ENCODE results near the gene CBLIF.
"Not testable (repeated sequence)": the region's sequence is repeated elsewhere in the genome, so short reads cannot be mapped to it uniquely, and the experiment has no call there.

Gene CBLIF

DNA sequence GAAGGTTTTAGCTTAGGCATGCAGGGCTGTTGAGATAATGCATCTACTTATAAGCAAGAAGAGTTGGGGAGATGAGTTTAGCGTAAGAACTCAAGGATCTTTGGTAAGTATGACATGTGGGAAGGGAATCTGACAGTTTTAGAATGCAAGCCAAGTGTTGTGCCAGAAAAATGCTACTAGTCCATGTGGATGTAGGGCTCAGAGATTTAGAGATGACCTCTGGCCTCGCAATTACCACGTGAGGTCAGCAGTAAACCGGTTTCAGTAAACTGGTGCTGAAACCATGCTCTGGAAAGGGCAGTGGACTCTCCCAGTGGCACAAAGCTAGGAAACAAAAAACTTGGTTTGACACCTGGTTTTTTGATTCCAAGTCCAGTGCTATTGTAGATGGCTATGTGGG, 53.7 kb downstream of the CBLIF start:
- no peak for DNase-seq

DNA sequence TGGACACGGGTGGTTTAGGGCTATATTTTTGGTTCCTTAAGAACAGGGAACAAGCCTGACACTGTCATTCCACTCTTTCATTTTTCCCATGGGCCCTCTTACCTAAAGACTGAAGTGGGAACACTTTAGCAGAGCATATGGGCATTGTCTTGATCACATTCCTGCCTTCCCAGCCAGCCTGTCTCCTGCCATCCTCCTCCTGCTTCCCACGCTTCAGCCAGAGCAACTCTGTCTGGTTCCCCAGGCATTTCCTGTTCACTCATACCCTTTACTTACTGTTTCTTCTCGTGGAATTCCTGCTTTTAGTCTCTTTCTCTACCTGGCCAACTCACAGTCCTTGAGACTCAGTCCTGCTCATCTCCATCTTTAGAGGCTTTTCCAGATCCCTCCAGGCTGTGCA, 57.5 kb downstream of the CBLIF start:
- DNase-seq = no peak

- DNase-seq = no peak
Observed at GRCh38 chr11:59787255-59787588, 58.1 kb downstream of the CBLIF start.

GRCh38 chr11:59785818-59786217, 59.5 kb downstream of the CBLIF start:
- no peak for DNase-seq

DNA sequence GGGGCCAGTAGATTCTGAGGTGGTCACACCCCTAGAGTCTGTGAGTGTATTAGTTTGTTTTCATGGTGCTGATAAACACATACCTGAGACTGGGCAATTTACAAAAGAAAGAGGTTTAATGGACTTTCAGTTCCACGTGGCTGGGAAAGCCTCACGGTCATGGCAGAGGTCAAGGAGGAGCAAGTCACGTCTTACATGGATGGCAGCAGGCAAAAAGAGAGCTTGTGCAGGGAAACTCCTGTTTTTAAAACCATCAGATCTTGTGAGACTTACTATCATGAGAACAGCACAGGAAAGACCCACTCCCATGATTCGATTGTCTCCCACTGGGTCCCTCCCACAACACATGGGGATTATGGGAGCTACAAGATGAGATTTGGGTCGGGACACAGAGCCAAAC, 60.9 kb downstream of the CBLIF start:
- not testable (repeated sequence) for DNase-seq

DNA sequence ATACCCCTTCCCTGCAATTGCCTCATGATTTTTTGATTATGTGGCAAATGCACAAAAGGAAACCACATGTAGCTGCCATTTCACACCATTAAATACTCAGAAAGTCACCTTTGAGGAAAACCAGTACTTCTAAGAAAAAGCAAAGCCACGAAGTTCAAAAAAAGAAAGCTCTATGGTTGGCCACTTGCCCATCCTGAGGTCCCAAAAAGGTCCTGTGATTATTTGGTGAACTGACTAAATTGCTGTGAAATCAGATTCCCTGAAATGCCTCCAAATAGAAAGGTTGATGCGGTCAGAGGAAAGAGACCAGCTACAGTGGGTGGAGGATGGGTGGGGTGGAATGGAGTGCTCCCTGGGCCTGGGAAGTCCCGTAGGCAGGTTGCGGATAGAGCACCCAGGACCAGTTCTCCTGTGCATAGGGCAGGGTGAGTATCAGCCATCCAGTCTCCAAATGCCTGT, 61.6 kb downstream of the CBLIF start:
- no peak for DNase-seq

DNA sequence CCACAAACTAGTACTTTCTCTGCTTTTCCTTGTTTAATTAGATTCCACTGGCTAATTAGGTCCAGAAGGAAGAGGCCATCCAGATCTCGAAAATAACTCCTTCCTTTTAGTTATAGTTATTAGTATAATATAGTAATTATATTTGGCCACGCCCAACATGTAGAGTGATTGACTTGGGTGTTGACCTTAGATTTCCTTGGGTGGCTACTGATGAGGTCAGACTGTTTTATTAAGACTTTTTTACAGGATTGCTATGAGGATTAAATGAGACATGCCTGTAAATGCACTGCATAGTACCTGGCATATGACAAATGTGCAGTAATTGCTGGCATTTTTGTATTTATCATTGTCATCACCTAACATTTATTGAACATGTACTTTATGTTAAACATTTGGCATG, 63.2 kb downstream of the CBLIF start:
- no peak for DNase-seq

- DNase-seq = no peak
Observed at GRCh38 chr11:59779487-59779886, 65.8 kb downstream of the CBLIF start.

All from NCI-H345 (cell line).